Measurements from ENCODE around the gene WDR70. TPM values are rescaled to one million over a fixed set of nuclear protein-coding genes. Genes with fewer than 3 reads are reported as not detected.
"Not testable (repeated sequence)": the region's sequence is repeated elsewhere in the genome, so short reads cannot be mapped to it uniquely, and the experiment has no call there.

WDR70 gene
- total RNA-seq: 10 to 100 TPM; 25.9 to 27.0 TPM

- H3K36me3 ChIP-seq (replicated peaks in 1 of 2; ENCODE audit: insufficient read depth in 1 of 2, low read depth in 2 of 2); H3K27me3 ChIP-seq; intact Hi-C loops (cut with DNase I); H3K9me3 ChIP-seq; H3K4me1 ChIP-seq: not testable (repeated sequence)
- TF ChIP-seq POLR2A (IDR thresholded peaks at IDR 0.05) (peak; percentile 14 to 71 (median 64)), CTCF (IDR thresholded peaks at IDR 0.05) (peak; percentile 40 to 96 (median 60))
- DNase-seq: peak; percentile 81 to 88 (median 86)
- H3K27ac ChIP-seq: peak within 1 kb of the TSS in 3 of 4 donors; percentile 30 to 70 (median 39)
- H3K4me3 ChIP-seq: peak within 1 kb of the TSS; percentile 96 to 98
- WGBS, 2 donors: 0 to 1% methylated on average over 12 to 39 of the region's 39 CpGs
- peak; percentile 99 for ATAC-seq
Measured at GRCh38 chr5:37379100-37379628, at the start of gene WDR70. Gene WDR70, plus strand, starts transcription at chr5:37379318. Its CDS starts 50 bp downstream, at chr5:37379368.

- ATAC-seq; H3K27me3 ChIP-seq; H3K4me3 ChIP-seq; H3K9me3 ChIP-seq; intact Hi-C loops (cut with DNase I); DNase-seq; H3K4me1 ChIP-seq; H3K27ac ChIP-seq: not testable (repeated sequence)
- peaks cover under 1 to 28% of the 10 kb centered on the region in 2 donors for H3K36me3 ChIP-seq (replicated peaks in 1 of 2; ENCODE audit: insufficient read depth in 1 of 2, low read depth in 2 of 2)
- WGBS, 2 donors: 94 to 95% methylated on average over 12 of the region's 12 CpGs
Measured at GRCh38 chr5:37334754-37335153, 44.4 kb upstream of the WDR70 start.

GRCh38 chr5:37342741-37343140 is 36.4 kb upstream of the WDR70 start:
- 96 to 97% methylated on average over 18 of the region's 18 CpGs for WGBS, 2 donors
- intact Hi-C loops (cut with DNase I); H3K27me3 ChIP-seq; ATAC-seq; H3K4me3 ChIP-seq; DNase-seq; H3K9me3 ChIP-seq; H3K27ac ChIP-seq; H3K4me1 ChIP-seq: not testable (repeated sequence)
- H3K36me3 ChIP-seq (replicated peaks in 1 of 2; ENCODE audit: insufficient read depth in 1 of 2, low read depth in 2 of 2): peaks cover 8 to 24% of the 10 kb centered on the region in 2 donors

GRCh38 chr5:37355161-37355560 is 24.0 kb upstream of the WDR70 start:
- intact Hi-C loops (cut with DNase I): no loop called here
- Histone ChIP-seq H3K9me3 (no peaks in the 10 kb centered on the region), H3K36me3 (replicated peaks in 1 of 2; ENCODE audit: insufficient read depth in 1 of 2, low read depth in 2 of 2) (peaks cover 0 to 24% of the 10 kb centered on the region in 2 donors), H3K4me3 (no peak overlapping the region), H3K27me3 (no peaks in the 10 kb centered on the region), H3K27ac (no peak overlapping the region), H3K4me1 (no peaks in the 10 kb centered on the region)
- TF ChIP-seq POLR2A (IDR thresholded peaks at IDR 0.05) (no peak), CTCF (IDR thresholded peaks at IDR 0.05) (no peak)
- DNase-seq (no peak), ATAC-seq (no peak)
- WGBS, 2 donors: 93 to 96% methylated on average over 6 of the region's 6 CpGs

GRCh38 chr5:37370550-37370863 is 8.6 kb upstream of the WDR70 start:
- peaks cover 21% of the 10 kb centered on the region for H3K4me1 ChIP-seq
- no peak for ATAC-seq
- H3K9me3 ChIP-seq: no peaks in the 10 kb centered on the region
- peak overlapping the region; percentile 80 to 96 for H3K4me3 ChIP-seq
- no peaks in the 10 kb centered on the region for H3K27me3 ChIP-seq
- DNase-seq: no peak
- peak overlapping the region in 3 of 4 donors; percentile 54 to 84 (median 71) for H3K27ac ChIP-seq
- TF ChIP-seq POLR2A (IDR thresholded peaks at IDR 0.05) (no peak), CTCF (IDR thresholded peaks at IDR 0.05) (no peak)
- intact Hi-C loops (cut with DNase I): no loop called here
- WGBS, 2 donors: 0 to 1% methylated on average over 7 of the region's 7 CpGs
- no peaks in the 10 kb centered on the region for H3K36me3 ChIP-seq (replicated peaks in 1 of 2; ENCODE audit: insufficient read depth in 1 of 2, low read depth in 2 of 2)
